ENCODE data around the gene XPO6. TPM values are rescaled to one million over a fixed set of nuclear protein-coding genes. Genes with fewer than 3 reads are reported as not detected.
"Not testable (repeated sequence)": the region's sequence is repeated elsewhere in the genome, so short reads cannot be mapped to it uniquely, and the experiment has no call there.

The XPO6 gene
- total RNA-seq, 1 experiment from 2014 or later: 112 TPM

DNA sequence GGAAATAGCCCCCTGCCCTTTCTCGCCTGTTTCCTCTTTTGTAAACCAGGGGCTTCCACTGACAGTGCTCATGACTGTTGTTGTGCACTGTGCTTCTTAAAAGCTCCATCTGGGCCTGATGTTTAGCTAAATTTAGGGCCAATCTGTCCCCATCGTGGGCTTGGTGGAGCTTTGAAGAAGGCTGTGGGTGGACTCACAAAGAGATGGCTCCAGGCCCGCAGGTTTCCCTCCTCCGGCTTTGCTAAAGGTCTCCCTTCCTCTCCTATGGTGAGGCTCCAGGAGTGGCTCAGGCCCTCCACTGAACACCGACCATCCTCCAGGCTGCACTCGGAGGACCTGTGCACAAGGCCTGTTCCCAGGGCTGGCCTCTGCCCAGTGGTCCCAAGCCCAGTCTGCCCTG is 30.2 kb upstream of the XPO6 start:
- no peaks in the 10 kb centered on the region for H3K36me3 ChIP-seq (ENCODE audit: control insufficient read depth, insufficient read depth, low read length)
- TF ChIP-seq CTCF (IDR thresholded peaks at IDR 0.05; ENCODE audit: insufficient read depth in 1 of 2, low read depth in 1 of 2, low read length in 1 of 2, severe bottlenecking in 1 of 2, unreplicated experiment in 1 of 2): no peak
- Mint-ChIP-seq H3K4me3 (ENCODE audit: unreplicated experiment) (no peak overlapping the region), H3K27ac (ENCODE audit: unreplicated experiment) (no peak overlapping the region), H3K4me1 (ENCODE audit: low read depth, unreplicated experiment) (no peaks in the 10 kb centered on the region), H3K9me3 (ENCODE audit: unreplicated experiment) (peaks cover 12% of the 10 kb centered on the region), H3K36me3 (ENCODE audit: insufficient read depth, unreplicated experiment) (no peaks in the 10 kb centered on the region), H3K27me3 (ENCODE audit: insufficient read depth, unreplicated experiment) (no peaks in the 10 kb centered on the region)
- BruUV-seq (replicated peaks): no TSS peak
- POLR2A ChIA-PET: no interaction called here
- H3K4me3 ChIP-seq (ENCODE audit: low read depth, low read length): no peak overlapping the region
- intact Hi-C loops (cut with micrococcal nuclease; ENCODE audit: unreplicated experiment): no loop called here
- no peaks in the 10 kb centered on the region for H3K9me3 ChIP-seq
- H3K4me1 ChIP-seq: no peaks in the 10 kb centered on the region
- DNase-seq: no peak
- H3K27me3 ChIP-seq (replicated peaks; ENCODE audit: control insufficient read depth, insufficient read depth, low read length): no peaks in the 10 kb centered on the region
- CTCF ChIA-PET: no interaction called here

- ChIA-PET POLR2A (no interaction called here), CTCF (no interaction called here)
- no peaks in the 10 kb centered on the region for H3K27me3 ChIP-seq (replicated peaks; ENCODE audit: control insufficient read depth, insufficient read depth, low read length)
- Mint-ChIP-seq H3K9me3 (ENCODE audit: unreplicated experiment) (peaks cover 17% of the 10 kb centered on the region), H3K27ac (ENCODE audit: unreplicated experiment) (no peak overlapping the region), H3K4me3 (ENCODE audit: unreplicated experiment) (no peak overlapping the region), H3K4me1 (ENCODE audit: low read depth, unreplicated experiment) (no peaks in the 10 kb centered on the region), H3K27me3 (ENCODE audit: insufficient read depth, unreplicated experiment) (no peaks in the 10 kb centered on the region), H3K36me3 (ENCODE audit: insufficient read depth, unreplicated experiment) (no peaks in the 10 kb centered on the region)
- intact Hi-C loops (cut with micrococcal nuclease; ENCODE audit: unreplicated experiment): no loop called here
- H3K4me1 ChIP-seq: no peaks in the 10 kb centered on the region
- no peak for TF ChIP-seq CTCF (IDR thresholded peaks at IDR 0.05; ENCODE audit: insufficient read depth in 1 of 2, low read depth in 1 of 2, low read length in 1 of 2, severe bottlenecking in 1 of 2, unreplicated experiment in 1 of 2)
- no peak overlapping the region for H3K4me3 ChIP-seq (ENCODE audit: low read depth, low read length)
- H3K9me3 ChIP-seq: no peaks in the 10 kb centered on the region
- H3K36me3 ChIP-seq (ENCODE audit: control insufficient read depth, insufficient read depth, low read length): no peaks in the 10 kb centered on the region
- BruUV-seq (replicated peaks): no TSS peak
- DNase-seq: no peak
These were observed 26.1 kb upstream of the XPO6 start for GRCh38 chr16:28237754-28238357.

DNA sequence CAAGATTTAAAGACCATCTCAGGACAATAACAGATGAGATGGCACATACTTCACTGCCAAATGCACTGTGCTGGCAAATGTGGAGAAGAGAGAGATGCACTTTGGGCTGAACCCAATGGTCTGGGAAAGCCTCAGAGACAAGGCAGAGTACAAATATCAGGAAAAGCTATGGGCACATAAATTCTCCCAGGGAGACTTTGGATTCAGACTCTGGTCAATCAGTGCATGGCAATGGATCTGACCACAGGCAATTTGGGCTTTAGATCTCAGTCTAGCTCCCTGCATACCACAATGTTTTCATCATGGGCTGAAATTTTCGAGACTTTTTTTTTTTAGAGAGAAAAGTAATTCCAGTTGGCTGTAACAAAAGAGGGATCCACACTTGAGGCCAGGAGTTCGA is 20.0 kb upstream of the XPO6 start:
- no peak overlapping the region for H3K4me3 ChIP-seq (ENCODE audit: low read depth, low read length)
- no peaks in the 10 kb centered on the region for H3K9me3 ChIP-seq
- DNase-seq: no peak
- Mint-ChIP-seq H3K4me1 (ENCODE audit: low read depth, unreplicated experiment) (no peaks in the 10 kb centered on the region), H3K9me3 (ENCODE audit: unreplicated experiment) (peaks cover 3% of the 10 kb centered on the region), H3K36me3 (ENCODE audit: insufficient read depth, unreplicated experiment) (no peaks in the 10 kb centered on the region), H3K4me3 (ENCODE audit: unreplicated experiment) (no peak overlapping the region), H3K27me3 (ENCODE audit: insufficient read depth, unreplicated experiment) (no peaks in the 10 kb centered on the region), H3K27ac (ENCODE audit: unreplicated experiment) (no peak overlapping the region)
- intact Hi-C loops (cut with micrococcal nuclease; ENCODE audit: unreplicated experiment): no loop called here
- TF ChIP-seq CTCF (IDR thresholded peaks at IDR 0.05; ENCODE audit: insufficient read depth in 1 of 2, low read depth in 1 of 2, low read length in 1 of 2, severe bottlenecking in 1 of 2, unreplicated experiment in 1 of 2): no peak
- ChIA-PET CTCF (no interaction called here), POLR2A (no interaction called here)
- H3K27me3 ChIP-seq (replicated peaks; ENCODE audit: control insufficient read depth, insufficient read depth, low read length): no peaks in the 10 kb centered on the region
- H3K4me1 ChIP-seq: no peaks in the 10 kb centered on the region
- H3K36me3 ChIP-seq (ENCODE audit: control insufficient read depth, insufficient read depth, low read length): no peaks in the 10 kb centered on the region
- no TSS peak for BruUV-seq (replicated peaks)

DNA sequence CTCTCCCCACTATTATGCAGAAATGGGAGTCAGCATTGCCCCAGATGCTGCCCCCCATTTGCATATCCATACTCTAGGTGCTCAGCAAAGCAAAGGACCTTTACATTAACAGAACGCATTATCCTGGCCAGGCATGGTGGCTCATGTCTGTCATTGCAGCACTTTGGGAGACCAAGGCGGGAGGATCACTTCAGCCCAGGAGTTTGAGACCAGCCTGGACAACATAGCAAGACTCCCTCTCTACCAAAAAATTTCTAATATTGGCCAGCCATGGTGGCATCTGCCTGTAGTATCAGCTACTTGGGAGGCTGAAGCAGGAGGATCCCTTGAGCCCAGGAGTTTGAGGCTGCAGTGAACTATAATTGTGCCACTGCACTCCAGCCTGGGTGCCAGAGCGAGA is 12.1 kb upstream of the XPO6 start:
- H3K36me3 Mint-ChIP-seq (ENCODE audit: insufficient read depth, unreplicated experiment); H3K9me3 Mint-ChIP-seq (ENCODE audit: unreplicated experiment); POLR2A ChIA-PET; H3K27ac Mint-ChIP-seq (ENCODE audit: unreplicated experiment); H3K9me3 ChIP-seq; CTCF ChIA-PET; H3K27me3 Mint-ChIP-seq (ENCODE audit: insufficient read depth, unreplicated experiment); H3K27me3 ChIP-seq (replicated peaks; ENCODE audit: control insufficient read depth, insufficient read depth, low read length); H3K4me1 Mint-ChIP-seq (ENCODE audit: low read depth, unreplicated experiment); BruUV-seq (replicated peaks); H3K4me3 ChIP-seq (ENCODE audit: low read depth, low read length); intact Hi-C loops (cut with micrococcal nuclease; ENCODE audit: unreplicated experiment); H3K4me3 Mint-ChIP-seq (ENCODE audit: unreplicated experiment); H3K36me3 ChIP-seq (ENCODE audit: control insufficient read depth, insufficient read depth, low read length); H3K4me1 ChIP-seq; DNase-seq: not testable (repeated sequence)

- H3K9me3 Mint-ChIP-seq (ENCODE audit: unreplicated experiment); H3K27me3 Mint-ChIP-seq (ENCODE audit: insufficient read depth, unreplicated experiment); H3K4me1 ChIP-seq; H3K36me3 ChIP-seq (ENCODE audit: control insufficient read depth, insufficient read depth, low read length); CTCF ChIA-PET; H3K36me3 Mint-ChIP-seq (ENCODE audit: insufficient read depth, unreplicated experiment); POLR2A ChIA-PET; H3K4me3 Mint-ChIP-seq (ENCODE audit: unreplicated experiment); DNase-seq; BruUV-seq (replicated peaks); H3K9me3 ChIP-seq; H3K4me1 Mint-ChIP-seq (ENCODE audit: low read depth, unreplicated experiment); H3K4me3 ChIP-seq (ENCODE audit: low read depth, low read length); intact Hi-C loops (cut with micrococcal nuclease; ENCODE audit: unreplicated experiment); H3K27ac Mint-ChIP-seq (ENCODE audit: unreplicated experiment); H3K27me3 ChIP-seq (replicated peaks; ENCODE audit: control insufficient read depth, insufficient read depth, low read length): not testable (repeated sequence)
These were observed 8.0 kb upstream of the XPO6 start for GRCh38 chr16:28219777-28220176.

All from Caco-2 (cell line).